Measurements from ENCODE around the gene ZNF697.
"Not testable (repeated sequence)": the region's sequence is repeated elsewhere in the genome, so short reads cannot be mapped to it uniquely, and the experiment has no call there.

The ZNF697 gene

GRCh38 chr1:119606394-119606793 is 41.7 kb downstream of the ZNF697 start:
- TF ChIP-seq ZNF274 (IDR thresholded peaks at IDR 0.05; ENCODE audit: low read depth, low read length) = no peak
- H3K4me3 ChIP-seq (ENCODE audit: low read length) = no peak overlapping the region

GRCh38 chr1:119605686-119606085 is 42.4 kb downstream of the ZNF697 start:
- H3K4me3 ChIP-seq (ENCODE audit: low read length) = no peak overlapping the region
- TF ChIP-seq ZNF274 (IDR thresholded peaks at IDR 0.05; ENCODE audit: low read depth, low read length) = no peak

GRCh38 chr1:119605080-119605479 is 43.0 kb downstream of the ZNF697 start:
- not testable (repeated sequence) for H3K4me3 ChIP-seq (ENCODE audit: low read length)

- no peak for TF ChIP-seq ZNF274 (IDR thresholded peaks at IDR 0.05; ENCODE audit: low read depth, low read length)
- no peak overlapping the region for H3K4me3 ChIP-seq (ENCODE audit: low read length)
Measured at GRCh38 chr1:119603695-119604094, 44.4 kb downstream of the ZNF697 start.

- H3K4me3 ChIP-seq (ENCODE audit: low read length) = not testable (repeated sequence)
Measured at GRCh38 chr1:119603241-119603640, 44.8 kb downstream of the ZNF697 start.

- H3K4me3 ChIP-seq (ENCODE audit: low read length) = not testable (repeated sequence)
Measured at GRCh38 chr1:119602789-119603188, 45.3 kb downstream of the ZNF697 start.

GRCh38 chr1:119602169-119602568 is 45.9 kb downstream of the ZNF697 start:
- TF ChIP-seq ZNF274 (IDR thresholded peaks at IDR 0.05; ENCODE audit: low read depth, low read length) = no peak
- no peak overlapping the region for H3K4me3 ChIP-seq (ENCODE audit: low read length)

- TF ChIP-seq ZNF274 (IDR thresholded peaks at IDR 0.05; ENCODE audit: low read depth, low read length) = no peak
- H3K4me3 ChIP-seq (ENCODE audit: low read length) = no peak overlapping the region
Measured at GRCh38 chr1:119600976-119601375, 47.1 kb downstream of the ZNF697 start.

- H3K4me3 ChIP-seq (ENCODE audit: low read length) = no peak overlapping the region
- TF ChIP-seq ZNF274 (IDR thresholded peaks at IDR 0.05; ENCODE audit: low read depth, low read length) = no peak
Measured at GRCh38 chr1:119600561-119600960, 47.5 kb downstream of the ZNF697 start.

GRCh38 chr1:119595606-119596005 is 52.5 kb downstream of the ZNF697 start:
- TF ChIP-seq ZNF274 (IDR thresholded peaks at IDR 0.05; ENCODE audit: low read depth, low read length) = no peak
- no peak overlapping the region for H3K4me3 ChIP-seq (ENCODE audit: low read length)

- H3K4me3 ChIP-seq (ENCODE audit: low read length) = no peak overlapping the region
- no peak for TF ChIP-seq ZNF274 (IDR thresholded peaks at IDR 0.05; ENCODE audit: low read depth, low read length)
Measured at GRCh38 chr1:119595168-119595567, 52.9 kb downstream of the ZNF697 start.

GRCh38 chr1:119594376-119594775 is 53.7 kb downstream of the ZNF697 start:
- no peak for TF ChIP-seq ZNF274 (IDR thresholded peaks at IDR 0.05; ENCODE audit: low read depth, low read length)
- no peak overlapping the region for H3K4me3 ChIP-seq (ENCODE audit: low read length)

GRCh38 chr1:119593805-119594204 is 54.3 kb downstream of the ZNF697 start:
- no peak for TF ChIP-seq ZNF274 (IDR thresholded peaks at IDR 0.05; ENCODE audit: low read depth, low read length)
- H3K4me3 ChIP-seq (ENCODE audit: low read length) = no peak overlapping the region

- H3K4me3 ChIP-seq (ENCODE audit: low read length) = no peak overlapping the region
- TF ChIP-seq ZNF274 (IDR thresholded peaks at IDR 0.05; ENCODE audit: low read depth, low read length) = no peak
Measured at GRCh38 chr1:119590393-119590792, 57.7 kb downstream of the ZNF697 start.

- no peak for TF ChIP-seq ZNF274 (IDR thresholded peaks at IDR 0.05; ENCODE audit: low read depth, low read length)
- no peak overlapping the region for H3K4me3 ChIP-seq (ENCODE audit: low read length)
Measured at GRCh38 chr1:119588621-119589020, 59.4 kb downstream of the ZNF697 start.

- H3K4me3 ChIP-seq (ENCODE audit: low read length) = no peak overlapping the region
- no peak for TF ChIP-seq ZNF274 (IDR thresholded peaks at IDR 0.05; ENCODE audit: low read depth, low read length)
Measured at GRCh38 chr1:119587341-119587740, 60.7 kb downstream of the ZNF697 start.

GRCh38 chr1:119585801-119586200 is 62.3 kb downstream of the ZNF697 start:
- H3K4me3 ChIP-seq (ENCODE audit: low read length) = not testable (repeated sequence)
